Measurements from ENCODE around the gene GIMAP1. TPM values are rescaled to one million over a fixed set of nuclear protein-coding genes. Genes with fewer than 3 reads are reported as not detected.

The GIMAP1 gene
- total and polyA plus RNA-seq, 2 experiments from 2014 or later, result not detected

DNA sequence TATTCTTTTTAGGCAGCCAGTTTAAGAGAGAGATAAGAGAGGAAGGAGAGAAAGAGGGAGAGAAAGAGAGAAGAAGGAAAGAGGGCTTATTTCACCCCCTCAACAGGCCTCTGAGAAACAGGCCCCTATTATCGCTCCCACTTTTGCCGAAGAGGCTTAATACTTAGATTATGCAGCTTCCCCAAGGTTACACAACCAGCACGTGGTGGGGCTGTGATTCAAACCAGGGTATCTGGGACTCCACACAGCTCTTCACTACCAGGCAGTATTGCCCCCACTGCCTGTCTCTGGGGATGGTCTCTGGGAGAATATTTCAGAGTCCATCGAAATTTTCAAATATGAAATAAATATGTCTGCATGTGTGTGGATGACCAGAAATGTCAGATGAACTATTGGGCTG is 3.0 kb downstream of the GIMAP1 start:
- no peaks in the 10 kb centered on the region for H3K4me1 ChIP-seq (ENCODE audit: insufficient read depth)
- WGBS, 2 experiments (ENCODE audit: low coverage in 1 of 2, low lambda C conversion rate in 2 of 2, missing lambda C conversion rate in 2 of 2), result 39 to 41% methylated on average over 4 of the region's 4 CpGs
- in situ Hi-C loops (cut with MboI), result no loop called here

DNA sequence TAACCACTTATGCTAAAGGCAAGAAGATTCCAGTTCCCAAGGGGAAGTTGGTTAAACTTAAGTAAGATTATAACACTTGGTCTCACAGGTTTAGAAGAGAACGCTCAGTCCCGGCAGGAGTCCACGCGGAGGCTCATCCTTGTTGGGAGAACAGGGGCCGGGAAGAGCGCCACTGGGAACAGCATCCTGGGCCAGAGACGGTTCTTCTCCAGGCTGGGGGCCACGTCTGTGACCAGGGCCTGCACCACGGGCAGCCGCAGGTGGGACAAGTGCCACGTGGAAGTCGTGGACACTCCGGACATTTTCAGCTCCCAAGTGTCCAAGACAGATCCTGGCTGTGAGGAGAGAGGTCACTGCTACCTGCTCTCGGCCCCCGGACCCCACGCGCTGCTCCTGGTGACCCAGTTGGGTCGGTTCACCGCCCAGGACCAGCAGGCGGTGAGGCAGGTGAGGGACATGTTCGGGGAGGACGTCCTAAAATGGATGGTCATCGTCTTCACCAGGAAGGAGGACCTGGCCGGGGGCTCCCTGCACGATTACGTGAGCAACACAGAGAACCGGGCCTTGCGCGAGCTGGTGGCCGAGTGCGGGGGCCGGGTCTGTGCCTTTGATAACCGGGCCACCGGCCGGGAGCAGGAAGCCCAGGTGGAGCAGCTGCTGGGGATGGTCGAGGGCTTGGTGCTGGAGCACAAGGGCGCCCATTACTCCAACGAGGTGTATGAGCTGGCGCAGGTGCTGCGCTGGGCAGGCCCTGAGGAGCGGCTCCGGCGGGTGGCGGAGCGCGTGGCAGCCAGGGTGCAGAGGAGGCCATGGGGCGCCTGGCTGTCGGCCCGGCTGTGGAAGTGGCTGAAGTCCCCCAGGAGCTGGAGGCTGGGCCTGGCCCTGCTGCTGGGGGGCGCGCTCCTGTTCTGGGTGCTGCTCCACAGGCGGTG is 3.8 kb downstream of the GIMAP1 start:
- no peaks in the 10 kb centered on the region for H3K9me2 ChIP-seq (ENCODE audit: insufficient read depth)
- H3K4me1 ChIP-seq (ENCODE audit: insufficient read depth), result no peaks in the 10 kb centered on the region

More for the DNA sequence above, 3.0 kb downstream of the GIMAP1 start:
- H3K36me3 ChIP-seq (ENCODE audit: low read depth), result no peaks in the 10 kb centered on the region
- no peaks in the 10 kb centered on the region for H3K9me3 ChIP-seq (ENCODE audit: low read depth)
- no peak overlapping the region for H3K9ac ChIP-seq
- H3K27ac ChIP-seq, result no peak overlapping the region
- H3K4me2 ChIP-seq (ENCODE audit: unreplicated experiment), result no peak overlapping the region
- no peaks in the 10 kb centered on the region for H3K79me2 ChIP-seq (ENCODE audit: insufficient read depth)
- H3K27me3 ChIP-seq (replicated peaks; ENCODE audit: insufficient read depth), result no peaks in the 10 kb centered on the region
- TF ChIP-seq EZH2 (IDR thresholded peaks at IDR 0.05; ENCODE audit: insufficient read depth, poor library complexity, severe bottlenecking) (no peak), EZH2phosphoT487 (IDR thresholded peaks at IDR 0.05; ENCODE audit: insufficient read depth, low read depth) (no peak)
- H2AFZ ChIP-seq, result no peak overlapping the region
- no peaks in the 10 kb centered on the region for H3F3A ChIP-seq (ENCODE audit: insufficient read depth)
- H3K4me3 ChIP-seq, result no peak overlapping the region
- no peaks in the 10 kb centered on the region for H3K9me2 ChIP-seq (ENCODE audit: insufficient read depth)
- H4K20me1 ChIP-seq (ENCODE audit: insufficient read depth), result no peaks in the 10 kb centered on the region
- DNase-seq, result no peak

DNA sequence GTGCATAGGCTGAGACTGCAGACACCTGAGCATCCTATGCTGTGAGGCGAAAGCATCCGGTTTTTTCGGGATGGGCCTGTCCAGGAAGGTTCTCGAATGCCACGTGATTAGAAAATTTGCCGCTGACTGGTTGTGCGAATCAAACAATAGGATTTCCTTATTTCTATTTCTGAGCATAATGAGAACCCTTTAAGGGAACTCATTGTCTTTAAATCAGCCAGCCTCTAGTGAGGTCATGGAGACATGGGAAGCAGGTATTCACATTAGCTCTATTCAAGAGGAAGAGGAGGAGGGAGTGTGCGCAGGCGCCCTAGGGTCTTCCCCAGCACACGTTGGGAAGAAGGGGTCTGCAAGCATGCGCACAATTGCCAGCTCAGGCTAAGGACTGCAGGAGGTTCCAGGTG is 5.6 kb downstream of the GIMAP1 start:
- TF ChIP-seq EZH2phosphoT487 (IDR thresholded peaks at IDR 0.05; ENCODE audit: insufficient read depth, low read depth) (no peak), EZH2 (IDR thresholded peaks at IDR 0.05; ENCODE audit: insufficient read depth, poor library complexity, severe bottlenecking) (no peak)
- Histone ChIP-seq H3K9me2 (ENCODE audit: insufficient read depth) (no peaks in the 10 kb centered on the region), H2AFZ (no peak overlapping the region), H3K9me3 (ENCODE audit: low read depth) (no peaks in the 10 kb centered on the region), H4K20me1 (ENCODE audit: insufficient read depth) (no peaks in the 10 kb centered on the region), H3K27ac (no peak overlapping the region), H3F3A (ENCODE audit: insufficient read depth) (no peaks in the 10 kb centered on the region), H3K36me3 (ENCODE audit: low read depth) (no peaks in the 10 kb centered on the region), H3K79me2 (ENCODE audit: insufficient read depth) (no peaks in the 10 kb centered on the region), H3K4me3 (no peak overlapping the region), H3K27me3 (replicated peaks; ENCODE audit: insufficient read depth) (no peaks in the 10 kb centered on the region), H3K4me2 (ENCODE audit: unreplicated experiment) (no peak overlapping the region), H3K9ac (no peak overlapping the region), H3K4me1 (ENCODE audit: insufficient read depth) (no peaks in the 10 kb centered on the region)
- DNase-seq, result no peak
- in situ Hi-C loops (cut with MboI), result no loop called here
- WGBS, 2 experiments (ENCODE audit: low coverage in 1 of 2, low lambda C conversion rate in 2 of 2, missing lambda C conversion rate in 2 of 2), result 70 to 71% methylated on average over 11 of the region's 11 CpGs

More for the DNA sequence above, 3.8 kb downstream of the GIMAP1 start:
- Histone ChIP-seq H3K79me2 (ENCODE audit: insufficient read depth) (no peaks in the 10 kb centered on the region), H3K36me3 (ENCODE audit: low read depth) (no peaks in the 10 kb centered on the region), H3K27me3 (replicated peaks; ENCODE audit: insufficient read depth) (no peaks in the 10 kb centered on the region), H3K27ac (no peak overlapping the region), H3K9ac (no peak overlapping the region), H3F3A (ENCODE audit: insufficient read depth) (no peaks in the 10 kb centered on the region), H3K4me3 (no peak overlapping the region), H3K4me2 (ENCODE audit: unreplicated experiment) (no peak overlapping the region), H4K20me1 (ENCODE audit: insufficient read depth) (no peaks in the 10 kb centered on the region), H3K9me3 (ENCODE audit: low read depth) (no peaks in the 10 kb centered on the region), H2AFZ (no peak overlapping the region)
- no peak for DNase-seq
- 60 to 70% methylated on average over 45 to 52 of the region's 52 CpGs for WGBS, 2 experiments (ENCODE audit: low coverage in 1 of 2, low lambda C conversion rate in 2 of 2, missing lambda C conversion rate in 2 of 2)
- in situ Hi-C loops (cut with MboI), result no loop called here
- no peak for TF ChIP-seq EZH2 (IDR thresholded peaks at IDR 0.05; ENCODE audit: insufficient read depth, poor library complexity, severe bottlenecking)
- TF ChIP-seq EZH2phosphoT487 (IDR thresholded peaks at IDR 0.05; ENCODE audit: insufficient read depth, low read depth), result no peak

DNA sequence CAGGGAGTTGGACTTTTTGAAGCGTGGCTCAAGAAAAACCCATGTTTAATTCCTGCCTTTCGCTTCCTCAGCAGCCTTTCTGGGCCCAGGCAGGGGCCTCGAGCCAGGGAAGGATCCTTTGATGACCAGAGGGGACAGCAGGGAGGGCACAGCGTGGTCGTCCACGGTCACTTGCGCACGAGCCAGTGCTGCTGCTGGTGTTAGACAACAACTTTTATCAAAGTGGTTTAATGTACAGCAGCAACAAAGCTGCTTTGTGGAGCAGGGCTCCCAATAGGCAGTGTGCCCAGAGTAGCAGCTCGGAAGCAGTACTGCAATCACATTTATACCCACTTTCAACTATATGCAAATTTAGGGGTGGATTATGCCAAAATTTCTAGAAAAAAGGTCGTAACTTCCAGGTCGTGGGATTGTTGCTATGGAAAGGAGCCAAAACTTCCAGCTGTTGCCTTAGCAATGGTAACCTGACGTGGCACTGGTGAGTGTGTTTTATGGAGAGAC is 6.1 kb downstream of the GIMAP1 start:
- Histone ChIP-seq H3K4me3 (no peak overlapping the region), H3K9ac (no peak overlapping the region), H3K36me3 (ENCODE audit: low read depth) (no peaks in the 10 kb centered on the region), H3K79me2 (ENCODE audit: insufficient read depth) (no peaks in the 10 kb centered on the region), H2AFZ (no peak overlapping the region), H3K9me3 (ENCODE audit: low read depth) (no peaks in the 10 kb centered on the region), H3K27me3 (replicated peaks; ENCODE audit: insufficient read depth) (no peaks in the 10 kb centered on the region), H3K27ac (no peak overlapping the region), H4K20me1 (ENCODE audit: insufficient read depth) (no peaks in the 10 kb centered on the region), H3K4me2 (ENCODE audit: unreplicated experiment) (no peak overlapping the region), H3F3A (ENCODE audit: insufficient read depth) (no peaks in the 10 kb centered on the region), H3K9me2 (ENCODE audit: insufficient read depth) (no peaks in the 10 kb centered on the region), H3K4me1 (ENCODE audit: insufficient read depth) (no peaks in the 10 kb centered on the region)
- no peak for TF ChIP-seq EZH2 (IDR thresholded peaks at IDR 0.05; ENCODE audit: insufficient read depth, poor library complexity, severe bottlenecking)
- TF ChIP-seq EZH2phosphoT487 (IDR thresholded peaks at IDR 0.05; ENCODE audit: insufficient read depth, low read depth), result no peak
- in situ Hi-C loops (cut with MboI), result no loop called here
- 17% methylated on average over 12 of the region's 12 CpGs for WGBS, 2 experiments (ENCODE audit: low coverage in 1 of 2, low lambda C conversion rate in 2 of 2, missing lambda C conversion rate in 2 of 2)
- DNase-seq, result no peak
